Astrocyte of the spinal cord (primary cell): ENCODE data around the gene ADARB1.

ENCODE experiments used
- DNase-seq: peaks from one replicate; pipeline ENCODE4 v3.0.0; 2011; ENCODE audit warnings: low read depth, low spot score
- H3K4me3 ChIP-seq: 2 replicates; pipeline ENCODE4 v1.5.1; 2011; ENCODE audit warnings: low read depth, mild to moderate bottlenecking, low read length, moderate library complexity
- in situ Hi-C: cut with HindIII; loops from 2 replicates; pipeline ENCODE4 v1.10.0; 2017; ENCODE audit warnings: low sequenced_read_pairs
- TF ChIP-seq, protein P1 (sequence below): IDR thresholded peaks from 2 replicates; pipeline ENCODE4 v1.5.1; 2012; ENCODE audit warnings: low read depth, mild to moderate bottlenecking, low read length, inconsistent platforms

The ADARB1 gene

DNA sequence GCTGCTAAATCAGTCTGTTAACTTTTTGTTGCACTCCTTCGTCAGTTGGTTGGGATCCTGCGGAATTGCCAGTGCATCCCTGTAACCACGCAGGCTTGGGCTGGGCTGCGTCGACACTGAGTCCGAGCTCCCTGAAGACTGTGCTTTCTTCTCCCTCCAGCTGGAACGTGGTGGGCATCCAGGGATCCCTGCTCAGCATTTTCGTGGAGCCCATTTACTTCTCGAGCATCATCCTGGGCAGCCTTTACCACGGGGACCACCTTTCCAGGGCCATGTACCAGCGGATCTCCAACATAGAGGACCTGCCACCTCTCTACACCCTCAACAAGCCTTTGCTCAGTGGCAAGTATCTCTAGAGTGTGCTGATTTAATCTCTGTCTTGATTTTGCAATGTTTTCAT, 130.0 kb downstream of the ADARB1 start:
- TF ChIP-seq, protein P1, sequence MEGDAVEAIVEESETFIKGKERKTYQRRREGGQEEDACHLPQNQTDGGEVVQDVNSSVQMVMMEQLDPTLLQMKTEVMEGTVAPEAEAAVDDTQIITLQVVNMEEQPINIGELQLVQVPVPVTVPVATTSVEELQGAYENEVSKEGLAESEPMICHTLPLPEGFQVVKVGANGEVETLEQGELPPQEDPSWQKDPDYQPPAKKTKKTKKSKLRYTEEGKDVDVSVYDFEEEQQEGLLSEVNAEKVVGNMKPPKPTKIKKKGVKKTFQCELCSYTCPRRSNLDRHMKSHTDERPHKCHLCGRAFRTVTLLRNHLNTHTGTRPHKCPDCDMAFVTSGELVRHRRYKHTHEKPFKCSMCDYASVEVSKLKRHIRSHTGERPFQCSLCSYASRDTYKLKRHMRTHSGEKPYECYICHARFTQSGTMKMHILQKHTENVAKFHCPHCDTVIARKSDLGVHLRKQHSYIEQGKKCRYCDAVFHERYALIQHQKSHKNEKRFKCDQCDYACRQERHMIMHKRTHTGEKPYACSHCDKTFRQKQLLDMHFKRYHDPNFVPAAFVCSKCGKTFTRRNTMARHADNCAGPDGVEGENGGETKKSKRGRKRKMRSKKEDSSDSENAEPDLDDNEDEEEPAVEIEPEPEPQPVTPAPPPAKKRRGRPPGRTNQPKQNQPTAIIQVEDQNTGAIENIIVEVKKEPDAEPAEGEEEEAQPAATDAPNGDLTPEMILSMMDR, result no peak
- no peak overlapping the region for H3K4me3 ChIP-seq
- no peak for DNase-seq
- in situ Hi-C loops, result no loop called here

DNA sequence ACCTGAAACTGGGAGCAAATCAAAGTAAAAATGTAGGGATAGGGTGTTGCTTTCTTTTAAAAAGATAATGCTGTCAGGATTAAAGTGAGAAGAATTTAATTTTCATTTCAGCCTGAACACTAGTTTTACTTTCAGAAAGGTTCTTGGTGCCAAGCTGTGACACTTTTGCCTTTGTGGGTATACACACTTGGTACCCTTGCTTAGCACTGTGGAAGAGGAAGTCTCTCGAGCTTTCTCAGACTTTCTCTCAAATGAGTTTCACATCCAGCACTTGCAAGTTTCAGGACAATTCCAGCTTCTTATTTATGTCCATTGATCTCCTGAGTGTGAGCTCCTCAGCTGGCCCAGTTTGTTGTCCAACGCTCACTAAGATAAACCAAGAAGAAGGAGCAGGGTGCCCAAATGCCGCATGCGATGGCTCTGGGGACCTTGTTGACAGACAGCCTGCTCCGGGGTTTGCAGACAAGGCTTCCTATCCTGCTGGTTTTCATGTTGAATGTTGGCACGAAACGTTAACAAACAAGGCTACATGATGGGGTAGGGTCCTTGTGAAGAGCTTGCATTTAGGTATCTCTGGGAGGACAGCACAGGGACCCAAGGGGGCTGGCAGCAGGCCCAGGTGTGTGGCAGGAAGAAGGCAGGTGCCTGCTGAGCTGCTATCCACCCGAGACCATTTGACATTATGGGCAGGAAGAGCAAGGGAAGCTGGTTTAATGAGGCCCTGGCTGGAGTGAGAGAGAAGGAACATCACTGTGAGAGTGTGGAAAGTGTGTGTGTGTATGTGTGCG, 133.7 kb downstream of the ADARB1 start:
- TF ChIP-seq, protein P1, result no peak
- in situ Hi-C loops, result no loop called here
- no peak overlapping the region for H3K4me3 ChIP-seq
- no peak for DNase-seq

DNA sequence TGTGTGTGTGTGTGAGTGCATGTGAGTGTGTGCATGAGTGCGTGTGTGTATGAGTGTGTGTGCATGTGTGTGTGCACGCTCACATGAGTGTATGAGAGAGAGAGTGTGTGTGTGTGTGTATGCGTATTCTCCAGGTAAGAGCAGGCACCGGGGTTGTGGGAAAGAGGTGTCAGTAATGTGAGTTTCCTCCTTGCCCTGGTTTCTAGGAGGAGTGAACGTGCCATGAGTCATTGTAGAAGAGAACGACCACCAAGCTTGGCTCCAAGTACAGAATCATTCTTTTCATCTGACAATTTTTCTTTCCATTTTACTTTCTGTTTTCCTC, 134.2 kb downstream of the ADARB1 start:
- DNase-seq, result peak; percentile 34
- in situ Hi-C loops, result no loop called here
- no peak overlapping the region for H3K4me3 ChIP-seq
- TF ChIP-seq, protein P1, result no peak

DNA sequence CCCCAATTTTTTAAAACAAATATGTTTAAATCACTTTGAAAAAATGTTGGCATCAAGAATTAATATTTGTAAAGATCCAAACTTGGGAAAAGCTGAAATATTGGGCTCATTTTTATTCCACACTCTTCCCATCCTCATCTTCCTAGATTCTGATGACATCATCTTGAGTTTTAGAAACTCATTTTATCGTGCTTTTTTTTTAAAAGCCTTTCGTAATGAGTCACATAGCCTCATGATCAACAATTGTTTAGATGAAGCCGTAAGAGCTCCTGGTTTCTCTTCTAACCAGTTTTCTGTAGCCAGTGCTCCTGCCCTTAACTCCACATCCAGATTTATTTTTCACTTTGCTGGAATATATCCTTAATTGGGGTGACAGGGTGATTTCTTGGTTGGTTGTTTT, 134.7 kb downstream of the ADARB1 start:
- TF ChIP-seq, protein P1, result no peak
- in situ Hi-C loops, result no loop called here
- no peak overlapping the region for H3K4me3 ChIP-seq
- DNase-seq, result peak; percentile 64

DNA sequence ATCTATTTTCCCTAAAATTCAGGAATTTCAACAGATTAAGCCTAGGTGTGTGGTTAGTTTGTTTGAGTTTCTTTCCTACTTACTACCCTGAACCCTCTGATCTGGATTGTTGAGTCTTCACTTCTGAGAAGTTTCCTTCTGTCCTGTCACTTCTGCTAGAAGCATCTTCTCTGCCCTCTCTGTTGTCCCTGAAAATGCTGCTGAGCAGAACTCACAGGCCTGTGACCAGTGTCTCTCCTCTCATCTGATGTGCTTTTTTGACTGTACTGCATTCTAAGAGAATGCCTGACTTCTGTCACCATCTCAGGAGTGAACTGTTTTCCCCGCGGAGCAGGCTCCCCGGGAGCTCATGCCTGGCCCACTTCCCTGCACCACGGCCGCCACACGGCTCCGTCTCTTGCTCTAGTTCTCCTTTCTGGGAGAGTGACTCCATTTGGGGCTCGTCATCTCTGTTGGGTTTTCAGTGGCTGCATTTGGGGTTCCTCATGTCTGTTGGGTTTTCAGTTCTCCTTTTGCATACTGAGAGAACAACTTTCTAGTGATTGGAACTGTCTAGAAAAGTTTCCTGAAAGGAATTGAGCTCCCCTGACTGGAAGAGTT, 135.4 kb downstream of the ADARB1 start:
- no peak overlapping the region for H3K4me3 ChIP-seq
- TF ChIP-seq, protein P1, result no peak
- DNase-seq, result no peak
- in situ Hi-C loops, result no loop called here

DNA sequence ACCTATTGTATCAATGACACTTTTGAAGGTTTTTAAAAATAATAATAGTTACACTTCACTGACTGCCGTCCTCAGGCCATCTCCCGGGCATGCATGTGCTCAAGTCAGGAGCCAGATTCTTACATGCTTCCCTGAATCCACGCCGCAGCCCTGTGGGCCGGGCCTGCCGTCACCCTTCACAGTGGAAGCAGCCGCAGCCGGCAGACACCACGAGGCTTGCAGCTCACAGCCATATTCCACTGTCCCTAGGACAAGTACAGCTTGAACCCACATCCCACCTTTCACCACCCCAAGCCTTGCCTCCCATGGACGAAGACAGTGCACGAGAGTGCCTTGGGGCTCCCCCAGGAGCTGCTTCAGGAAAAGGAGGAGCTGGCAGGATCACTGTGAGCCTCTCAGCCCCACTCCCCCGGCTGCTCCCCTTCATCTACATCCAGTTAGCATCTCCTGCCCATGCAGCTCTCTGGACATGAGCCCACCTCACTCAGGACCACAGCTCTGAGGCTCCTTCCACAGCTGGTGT, 136.1 kb downstream of the ADARB1 start:
- in situ Hi-C loops, result no loop called here
- no peak overlapping the region for H3K4me3 ChIP-seq
- TF ChIP-seq, protein P1, result no peak
- DNase-seq, result no peak
